Fibroblast of gingiva (primary cell): ENCODE results near the gene CRB1.

Experiments
- DNase-seq: peaks from one replicate; pipeline ENCODE4 v3.0.0-alpha.2; 2011; ENCODE audit warnings: low read depth

CRB1 gene

DNA sequence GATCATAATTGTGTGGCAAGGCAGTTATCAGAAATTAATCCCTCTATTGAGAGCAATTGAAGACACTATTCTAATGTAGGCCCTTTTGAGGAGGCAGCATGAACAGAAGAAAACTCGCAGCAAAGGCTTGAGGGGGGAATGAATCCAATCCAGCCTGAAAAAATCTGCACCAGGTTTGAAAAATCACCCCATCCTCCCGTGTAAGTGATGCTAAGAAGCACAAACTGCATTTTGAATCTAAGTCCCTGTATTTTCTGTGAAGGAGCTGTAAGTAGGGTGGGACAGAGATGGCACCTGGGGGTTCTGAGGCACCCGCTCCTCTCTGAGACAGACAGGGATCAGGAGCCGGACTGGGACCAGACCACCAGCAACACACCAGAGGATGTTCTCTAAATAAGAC is at the start of gene CRB1:
TSS of gene CRB1 (plus strand) at position 241 of the 400 bp plus-strand sequence. CDS start 161 bp downstream, outside the sequence.
- DNase-seq = peak; percentile 2

GRCh38 chr1:197218857-197219256 is 49.2 kb upstream of the CRB1 start:
- DNase-seq = no peak

DNA sequence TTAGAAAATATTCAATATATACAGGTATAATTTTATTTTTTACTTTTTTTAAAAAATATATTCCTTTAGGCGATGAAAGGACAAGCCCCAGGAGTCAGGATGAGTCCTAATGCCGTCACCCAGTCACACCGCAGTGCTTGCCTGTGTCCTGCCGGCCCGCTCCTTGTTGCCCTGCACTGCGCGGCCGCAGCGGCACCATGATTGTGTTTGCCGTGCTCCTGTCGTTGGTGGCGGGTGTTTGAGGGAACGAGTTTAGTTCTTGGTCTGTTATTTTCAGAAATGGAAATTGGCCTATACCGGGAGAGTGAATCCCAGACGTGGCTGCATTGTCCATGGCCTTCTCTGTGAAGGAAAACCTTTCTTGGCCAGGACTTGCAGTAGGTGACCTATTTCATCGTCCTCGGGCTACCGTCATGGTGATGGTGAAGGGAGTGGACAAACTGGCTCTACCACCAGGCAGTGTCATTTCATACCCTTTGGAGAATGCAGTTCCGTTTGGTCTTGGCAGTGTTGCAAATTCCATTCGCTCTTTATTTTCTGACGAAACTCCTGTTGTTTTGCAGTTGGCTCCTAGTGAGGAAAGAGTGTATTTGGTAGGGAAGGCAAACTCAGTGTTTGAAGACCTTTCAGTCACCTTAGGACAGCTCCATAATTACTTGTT is 45.9 kb upstream of the CRB1 start:
- no peak for DNase-seq

GRCh38 chr1:197222780-197223179 is 45.3 kb upstream of the CRB1 start:
- no peak for DNase-seq

DNA sequence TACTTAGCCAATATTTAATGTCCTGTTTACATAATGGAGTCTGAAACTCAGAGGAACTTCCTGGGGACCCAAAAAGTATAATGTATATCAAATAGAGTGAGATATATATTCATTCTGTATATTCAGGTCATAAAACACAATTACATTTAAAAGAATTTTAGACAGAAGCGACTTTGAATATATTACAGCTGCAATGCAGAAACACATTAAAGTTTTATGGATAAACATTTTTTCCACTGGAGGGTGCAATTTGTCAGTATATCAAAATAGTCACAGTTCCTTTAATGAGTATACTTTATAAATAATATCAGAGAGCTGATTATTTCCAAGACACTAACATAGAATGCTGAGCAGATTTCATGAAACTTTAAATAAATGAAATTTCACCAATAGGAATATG is 43.9 kb upstream of the CRB1 start:
- DNase-seq = no peak

GRCh38 chr1:197225611-197226010 is 42.4 kb upstream of the CRB1 start:
- DNase-seq = no peak

- DNase-seq = no peak
Observed at GRCh38 chr1:197234581-197234980, 33.5 kb upstream of the CRB1 start.

DNA sequence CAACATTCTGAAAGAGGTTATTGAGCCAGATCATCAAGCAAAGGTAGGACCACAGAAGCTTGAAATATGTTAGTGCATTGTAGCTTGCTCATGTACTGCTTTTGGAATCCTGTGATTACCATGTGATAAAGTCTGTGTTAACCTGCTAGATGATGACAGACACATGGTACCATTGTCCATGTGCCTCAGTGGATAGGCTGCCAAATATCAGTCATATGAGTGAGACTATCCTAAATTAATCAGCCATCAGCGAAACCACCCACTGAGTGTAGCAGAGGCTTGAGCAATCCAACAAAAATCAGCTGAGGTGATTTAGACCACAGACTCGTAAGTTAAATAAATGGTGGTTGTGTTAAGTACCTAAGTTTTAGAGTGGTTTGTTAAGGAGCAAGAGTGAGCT is 32.7 kb upstream of the CRB1 start:
- no peak for DNase-seq

DNA sequence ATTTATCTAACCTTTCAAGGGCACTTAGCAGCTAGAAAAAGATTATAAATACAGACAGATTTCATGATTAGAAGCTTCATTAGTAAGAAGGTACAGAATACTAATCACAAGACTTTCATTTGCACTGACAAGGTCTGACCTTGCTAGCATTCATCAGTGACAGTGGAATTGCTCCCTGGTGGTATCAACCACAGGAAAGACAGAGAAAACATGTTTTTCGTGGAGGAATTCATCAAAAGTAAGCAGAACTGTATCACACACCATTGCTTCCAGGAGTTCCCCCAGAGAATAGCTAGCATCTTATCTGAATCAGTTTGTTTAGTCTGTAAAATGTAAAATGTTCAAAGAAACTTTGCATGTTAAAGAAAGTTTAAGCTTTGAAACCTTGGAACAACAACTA is 20.6 kb upstream of the CRB1 start:
- DNase-seq = no peak

DNA sequence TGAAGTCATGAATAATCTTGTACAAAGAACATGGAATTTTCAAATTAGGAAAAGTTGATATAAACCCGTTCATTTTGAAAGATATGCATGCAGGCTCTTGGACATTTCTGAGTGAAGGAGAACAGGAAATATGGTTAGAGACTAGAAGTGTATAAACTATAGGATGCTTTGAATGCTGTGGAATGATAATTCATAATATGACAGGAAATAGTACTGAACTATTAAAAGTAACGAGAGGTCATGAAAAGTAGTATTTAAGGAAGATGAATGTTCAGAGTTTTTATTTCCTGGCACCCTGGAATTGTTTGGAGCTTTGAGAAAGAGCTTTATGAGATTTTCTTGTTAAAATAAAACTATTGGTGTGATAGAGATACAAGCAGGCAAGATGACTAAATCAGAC is 18.7 kb upstream of the CRB1 start:
- DNase-seq = no peak

- DNase-seq = no peak
Observed at GRCh38 chr1:197250616-197251015, 17.4 kb upstream of the CRB1 start.

DNA sequence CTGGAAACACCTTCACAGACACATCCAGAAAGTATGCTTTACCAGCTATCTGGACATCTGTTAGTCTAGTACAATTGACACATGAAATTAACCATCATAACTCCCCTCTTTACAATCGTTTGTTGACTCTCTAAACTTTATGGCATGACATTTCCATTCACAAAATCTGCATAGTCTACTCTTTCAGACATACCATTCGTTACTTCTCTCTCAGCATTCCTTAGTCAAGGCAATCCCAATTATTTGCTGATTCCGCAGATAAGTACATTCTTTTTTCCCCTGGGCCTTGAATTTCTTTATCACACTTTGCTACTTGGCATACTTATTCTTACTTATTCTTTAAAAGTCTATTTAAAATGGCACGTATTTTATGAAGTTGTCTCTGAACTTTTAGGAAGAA is 15.1 kb upstream of the CRB1 start:
- DNase-seq = no peak

DNA sequence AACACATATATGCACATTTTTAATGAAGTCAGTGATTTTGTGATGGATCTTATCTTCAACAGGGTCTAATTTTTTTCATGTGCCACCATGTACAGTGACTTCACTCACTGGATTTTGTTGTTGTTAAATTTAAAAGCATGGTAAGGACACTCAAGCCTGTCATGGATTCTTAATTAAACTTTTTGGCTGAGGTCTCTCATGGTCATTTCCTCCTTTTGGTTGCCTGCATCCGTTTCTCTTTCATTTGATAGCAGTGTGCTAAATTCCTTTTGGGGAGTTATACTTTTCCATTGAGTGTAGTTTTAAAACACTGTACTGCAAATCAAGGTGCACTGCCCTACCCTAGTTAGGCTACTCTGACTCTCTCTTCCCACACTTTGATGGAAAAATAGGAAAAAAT is 13.2 kb upstream of the CRB1 start:
- DNase-seq = no peak

DNA sequence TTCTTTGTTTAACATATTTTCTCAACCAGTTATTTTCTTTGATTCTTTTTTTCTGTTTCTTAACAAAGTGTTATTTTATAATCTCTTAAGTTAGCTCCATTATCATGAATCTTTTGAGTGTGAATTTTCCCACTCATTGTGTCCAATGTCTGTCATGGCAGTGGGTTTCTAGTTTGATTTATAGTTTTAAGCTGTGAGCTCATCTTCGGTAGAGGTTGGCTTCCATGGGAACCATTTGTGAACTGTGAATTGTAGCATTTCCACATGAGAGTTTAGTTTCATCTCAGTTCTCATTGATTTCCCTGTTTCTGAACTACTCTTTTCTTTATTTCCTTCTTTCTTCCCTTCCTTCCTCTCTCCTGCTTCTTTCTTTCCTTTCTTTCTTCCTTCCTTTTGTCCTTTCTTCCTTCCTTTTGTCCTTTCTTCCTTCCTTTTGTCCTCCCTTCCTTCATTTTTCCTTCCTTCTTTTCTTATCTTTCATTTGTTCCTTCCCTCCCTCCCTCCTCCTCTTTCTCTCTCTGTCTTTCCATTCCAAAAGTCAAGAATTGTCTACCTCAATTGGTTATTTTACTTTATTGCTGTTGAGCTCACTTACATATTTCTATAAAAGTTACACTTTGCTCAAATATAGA is 3.0 kb upstream of the CRB1 start:
- no peak for DNase-seq

DNA sequence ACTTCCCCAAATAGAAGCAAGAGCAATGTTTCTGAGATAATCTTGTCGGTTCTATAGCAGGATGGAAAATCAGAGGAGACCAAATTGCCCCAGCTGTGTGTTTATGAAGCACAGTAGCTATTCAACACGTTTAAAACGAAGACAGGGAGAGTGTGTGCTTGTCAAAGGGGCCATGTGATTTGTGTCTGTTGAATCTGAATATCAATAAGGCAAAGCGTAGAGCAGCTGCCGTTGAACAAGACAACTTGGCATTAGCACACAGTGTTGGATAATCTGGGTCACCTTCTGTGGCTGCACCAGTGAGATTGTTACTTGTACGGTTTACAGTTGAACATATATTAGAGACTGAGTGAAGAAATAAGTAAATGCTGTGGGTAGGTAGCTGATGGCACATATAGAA is 1.0 kb downstream of the CRB1 start:
- DNase-seq = no peak

GRCh38 chr1:197272791-197273190 is 4.7 kb downstream of the CRB1 start:
- DNase-seq = no peak

- no peak for DNase-seq
Observed at GRCh38 chr1:197277166-197277565, 9.1 kb downstream of the CRB1 start.

DNA sequence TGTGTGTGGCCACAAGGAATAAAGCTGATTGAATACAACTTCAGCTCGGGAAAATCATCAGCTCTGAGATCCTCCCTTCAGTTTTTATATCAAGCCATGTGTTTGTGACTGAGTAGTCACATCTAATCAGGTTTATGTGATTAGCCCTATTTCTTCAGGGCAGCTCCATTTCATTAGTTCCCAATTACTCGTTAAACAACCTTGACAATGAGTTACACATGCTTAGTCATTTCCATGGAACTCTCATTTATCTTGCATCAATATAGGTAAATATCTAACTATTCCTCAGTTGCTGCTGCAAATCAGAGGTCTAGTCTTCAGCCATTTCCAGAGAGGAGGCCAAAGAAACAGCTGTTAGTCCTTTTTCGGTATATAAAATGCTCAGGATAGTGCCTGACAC is 16.3 kb downstream of the CRB1 start:
- no peak for DNase-seq

DNA sequence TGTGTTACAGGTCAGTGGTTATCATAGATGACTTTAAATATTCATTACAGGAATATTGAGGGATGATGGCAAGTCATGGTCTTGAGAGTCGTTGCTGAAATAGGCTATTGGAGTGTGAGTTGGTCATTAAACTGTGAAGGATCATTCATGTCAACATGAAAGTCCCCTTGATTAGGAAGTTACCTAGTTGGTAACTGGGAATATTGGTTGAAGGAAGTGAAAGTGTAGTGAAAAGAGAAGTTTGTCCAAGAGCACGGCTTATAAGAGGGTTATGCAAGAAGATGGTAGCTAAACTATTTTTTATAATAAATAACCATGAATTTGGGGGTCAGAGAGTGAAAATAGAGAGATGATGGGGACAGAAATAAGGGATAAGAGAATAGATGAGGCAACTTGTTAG is 16.9 kb downstream of the CRB1 start:
- DNase-seq = no peak

GRCh38 chr1:197285526-197286205 is 17.6 kb downstream of the CRB1 start:
- DNase-seq = no peak

GRCh38 chr1:197286634-197287033 is 18.6 kb downstream of the CRB1 start:
- DNase-seq = no peak

DNA sequence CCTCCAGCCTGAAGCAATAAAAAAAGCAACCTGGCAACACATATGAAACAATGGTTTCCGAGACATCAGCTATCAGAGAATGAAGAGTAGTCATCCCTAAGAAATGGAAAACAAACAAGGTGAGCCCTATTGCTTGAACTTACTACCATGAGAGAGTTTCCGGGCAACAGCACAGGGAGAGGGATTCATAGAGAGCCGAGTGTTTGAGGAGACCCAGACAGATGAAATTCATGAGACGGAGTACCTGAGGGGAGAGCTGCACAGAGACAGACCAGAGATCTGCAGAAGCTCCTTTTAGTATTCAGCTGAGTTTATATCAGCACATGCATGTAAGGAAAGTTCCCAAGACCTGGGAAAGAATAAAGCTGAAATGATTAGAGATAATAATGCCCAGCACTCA is 19.8 kb downstream of the CRB1 start:
- DNase-seq = no peak

- peak; percentile 6 for DNase-seq
Observed at GRCh38 chr1:197302775-197303174, 34.7 kb downstream of the CRB1 start.

GRCh38 chr1:197303463-197303862 is 35.4 kb downstream of the CRB1 start:
- DNase-seq = no peak
